C4-2B (cell line): ENCODE results near the gene MARS1.

Experiments used
- ZFX ChIP-seq: fragments of 450-650 bp; IDR thresholded peaks from 2 replicates; pipeline ENCODE4 v1.6.1; 2017
- TF ChIP-seq, protein P1 (sequence below): fragments of 450-650 bp; conservative IDR thresholded peaks from 2 replicates; pipeline ENCODE4 v1.5.1; 2017; ENCODE audit warnings: mild to moderate bottlenecking

DNA sequence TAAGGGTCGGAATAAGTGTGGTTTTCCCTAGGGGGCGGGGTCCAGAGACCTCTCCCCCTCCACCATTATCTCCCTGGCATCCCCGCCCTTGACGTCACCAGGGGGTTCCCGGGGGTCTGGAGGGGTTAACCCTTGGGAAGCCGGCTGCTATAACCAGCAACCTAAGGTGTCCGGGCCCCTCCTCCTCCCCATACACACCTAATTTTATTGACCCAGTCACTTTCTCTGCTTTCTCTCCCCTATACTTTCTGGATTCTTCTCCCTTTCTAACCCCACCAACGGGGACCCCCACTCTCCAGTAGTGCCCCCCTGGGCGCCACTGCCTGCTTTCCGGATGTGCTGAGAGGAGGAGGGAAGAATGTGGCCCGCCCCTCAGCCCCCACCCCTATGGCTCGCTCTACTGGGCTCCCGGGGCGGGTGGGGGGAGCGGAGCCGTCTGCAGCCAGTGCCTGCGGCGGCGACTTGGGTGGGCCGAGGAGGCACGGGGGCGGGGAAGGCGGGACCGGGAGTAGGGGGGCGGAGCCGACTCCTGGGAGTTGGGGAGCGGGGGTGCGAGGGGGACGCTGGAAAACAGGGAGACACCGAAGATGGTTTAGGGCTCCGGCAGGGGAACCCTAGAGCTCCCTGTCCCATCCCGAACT lies 26.5 kb upstream of the MARS1 start:
- TF ChIP-seq, protein P1, sequence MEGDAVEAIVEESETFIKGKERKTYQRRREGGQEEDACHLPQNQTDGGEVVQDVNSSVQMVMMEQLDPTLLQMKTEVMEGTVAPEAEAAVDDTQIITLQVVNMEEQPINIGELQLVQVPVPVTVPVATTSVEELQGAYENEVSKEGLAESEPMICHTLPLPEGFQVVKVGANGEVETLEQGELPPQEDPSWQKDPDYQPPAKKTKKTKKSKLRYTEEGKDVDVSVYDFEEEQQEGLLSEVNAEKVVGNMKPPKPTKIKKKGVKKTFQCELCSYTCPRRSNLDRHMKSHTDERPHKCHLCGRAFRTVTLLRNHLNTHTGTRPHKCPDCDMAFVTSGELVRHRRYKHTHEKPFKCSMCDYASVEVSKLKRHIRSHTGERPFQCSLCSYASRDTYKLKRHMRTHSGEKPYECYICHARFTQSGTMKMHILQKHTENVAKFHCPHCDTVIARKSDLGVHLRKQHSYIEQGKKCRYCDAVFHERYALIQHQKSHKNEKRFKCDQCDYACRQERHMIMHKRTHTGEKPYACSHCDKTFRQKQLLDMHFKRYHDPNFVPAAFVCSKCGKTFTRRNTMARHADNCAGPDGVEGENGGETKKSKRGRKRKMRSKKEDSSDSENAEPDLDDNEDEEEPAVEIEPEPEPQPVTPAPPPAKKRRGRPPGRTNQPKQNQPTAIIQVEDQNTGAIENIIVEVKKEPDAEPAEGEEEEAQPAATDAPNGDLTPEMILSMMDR, result no peak
- TF ChIP-seq ZFX, result no peak
